B cell (primary cell): ENCODE data around the gene ATG16L1. TPM values are rescaled to one million over a fixed set of nuclear protein-coding genes. Genes with fewer than 3 reads are reported as not detected.

Source experiments
- ATAC-seq: fragments of 200-7000 bp; cut with Tn5 transposase; one replicate; pipeline ENCODE4 v1.10.0; 2021; ENCODE audit warnings: low read depth, mild to moderate bottlenecking, moderate number of reproducible peaks, moderate library complexity
- CTCF ChIA-PET: fragments of 350-600 bp; sonication (Branson Sonifier 250); formaldehyde crosslinking; loops from one replicate; lab custom pipeline; 2021; ENCODE audit warnings: antibody characterized with exemption, inconsistent platforms; lab: Charles Lee
- POLR2A ChIA-PET: fragments of 350-600 bp; sonication (Branson Sonifier 250); formaldehyde crosslinking; loops from one replicate; lab custom pipeline; 2021; ENCODE audit warnings: antibody characterized with exemption; lab: Charles Lee
- DNase-seq: peaks from one replicate; pipeline ENCODE4 v3.0.0; 2013
- H2AFZ ChIP-seq: 2 replicates; pipeline ENCODE4 v1.6.1; 2012; ENCODE audit warnings: mild to moderate bottlenecking, low read depth, low read length; ENCODE audit not compliant: insufficient read depth, poor library complexity, severe bottlenecking
- H3K27ac ChIP-seq, 2 donors: 1 replicate in 1 of 2; 2 replicates in 1 of 2; pipeline ENCODE4 v1.5.1; 2012 to 2013; ENCODE audit warnings: low read length in 2 of 2, mild to moderate bottlenecking in 2 of 2, moderate library complexity in 1 of 2
- H3K27me3 ChIP-seq, 4 experiments: fragments of 200-600 bp in 1 of 4; sonication (generic) in 1 of 4; replicated peaks in 1 of 4; 1 replicate in 2 of 4; 2 replicates in 2 of 4; pipeline versions ENCODE4 v1.6.1 to v1.7.0; 2013 to 2016; ENCODE audit warnings: low read length in 3 of 4, mild to moderate bottlenecking in 2 of 4, mixed read lengths in 1 of 4, moderate library complexity in 1 of 4; ENCODE audit not compliant: insufficient read depth in 4 of 4, control insufficient read depth in 3 of 4; ENCODE audit errors: control extremely low read depth in 1 of 4
- H3K36me3 ChIP-seq, 2 experiments: replicated peaks in 1 of 2; 1 replicate in 1 of 2; 2 replicates in 1 of 2; pipeline versions ENCODE4 v1.6.1 to v1.7.1; 2013; ENCODE audit warnings: low read length in 1 of 2; ENCODE audit not compliant: insufficient read depth in 2 of 2, control insufficient read depth in 1 of 2; ENCODE audit errors: control extremely low read depth in 1 of 2, extremely low read depth in 1 of 2
- H3K4me1 ChIP-seq, 2 donors: fragments of 200-600 bp in 1 of 2; sonication (generic) in 1 of 2; 1 replicate in 1 of 2; 2 replicates in 1 of 2; pipeline versions ENCODE4 v1.5.1 to v1.6.1; 2013 to 2017; ENCODE audit warnings: low read length in 2 of 2; ENCODE audit not compliant: control insufficient read depth in 2 of 2, insufficient read depth in 2 of 2
- H3K4me2 ChIP-seq: replicated peaks from 2 replicates; pipeline ENCODE3; 2012; ENCODE audit warnings: mild to moderate bottlenecking, low read depth, low read length; ENCODE audit not compliant: poor library complexity, severe bottlenecking
- H3K4me3 ChIP-seq, 5 experiments: fragments of 200-600 bp in 1 of 5; sonication (generic) in 1 of 5; 1 replicate in 3 of 5; 2 replicates in 2 of 5; pipeline versions ENCODE4 v1.5.1 to v1.7.0; 2011 to 2016; ENCODE audit warnings: low read length in 4 of 5, mild to moderate bottlenecking in 4 of 5, low read depth in 2 of 5, control low read depth in 1 of 5, moderate library complexity in 1 of 5; ENCODE audit not compliant: insufficient read depth in 1 of 5; ENCODE audit errors: control extremely low read depth in 1 of 5, extremely low read depth in 1 of 5
- H3K79me2 ChIP-seq: fragments of 200-600 bp; sonication (generic); one replicate; pipeline ENCODE4 v1.6.0; 2016; ENCODE audit warnings: low read length; ENCODE audit not compliant: control insufficient read depth, insufficient read depth
- H3K9ac ChIP-seq: fragments of 200-600 bp; sonication (generic); 2 replicates; pipeline ENCODE4 v1.6.1; 2017; ENCODE audit warnings: mild to moderate bottlenecking, low read length, moderate library complexity
- H3K9me3 ChIP-seq, 3 donors: one replicate each; pipeline versions ENCODE4 v1.6.1 to v1.7.1; 2013; ENCODE audit warnings: low read length in 2 of 3; ENCODE audit not compliant: control insufficient read depth in 2 of 3, insufficient read depth in 1 of 3; ENCODE audit errors: control extremely low read depth in 1 of 3
- H4K20me1 ChIP-seq: 2 replicates; pipeline ENCODE4 v1.6.0; 2012; ENCODE audit warnings: mild to moderate bottlenecking, low read length; ENCODE audit not compliant: insufficient read depth, control insufficient read depth, poor library complexity, severe bottlenecking
- H3K27ac Mint-ChIP-seq: one replicate; pipeline ENCODE4 v1.8.0; 2021; ENCODE audit warnings: mixed read lengths
- H3K27me3 Mint-ChIP-seq: one replicate; pipeline ENCODE4 v1.8.0; 2021; ENCODE audit warnings: mixed read lengths
- H3K4me1 Mint-ChIP-seq: one replicate; pipeline ENCODE4 v1.8.0; 2021; ENCODE audit warnings: mixed read lengths
- H3K4me3 Mint-ChIP-seq: one replicate; pipeline ENCODE4 v1.8.0; 2021; ENCODE audit warnings: mixed read lengths
- H3K9me3 Mint-ChIP-seq: one replicate; pipeline ENCODE4 v1.8.0; 2022; ENCODE audit warnings: mixed read lengths; ENCODE audit not compliant: insufficient read depth
- EZH2 ChIP-seq: IDR thresholded peaks from 2 replicates; pipeline ENCODE4 v1.6.1; 2012; ENCODE audit warnings: borderline replicate concordance, low read depth, mild to moderate bottlenecking, moderate library complexity, low read length; ENCODE audit not compliant: insufficient read depth, poor library complexity, severe bottlenecking
- WGBS: methylation state at CpG from one replicate; pipeline ENCODE4 v1.1.5; 2013; ENCODE audit warnings: missing lambda C conversion rate; ENCODE audit not compliant: insufficient coverage; 5-methylcytosine and 5-hydroxymethylcytosine counted together
- intact Hi-C: fragments of 100-400 bp; cut with micrococcal nuclease; formaldehyde crosslinking; loops from one replicate; pipeline ENCODE4 v1.10.0; 2022
- polyA plus RNA-seq: library from polyadenylated mRNA; depleted of rRNA; stranded (reverse); fragments of >200 nt; gene quantifications from 2 replicates; pipeline ENCODE4 v1.2.3, GENCODE V29; 2012
- total RNA-seq, 2 donors: library from RNA; stranded (reverse); fragments of 120-200 nt in 1 of 2; gene quantifications; 1 replicate in 1 of 2; 2 replicates in 1 of 2; pipeline versions ENCODE4 v1.2.3 to v1.2.4, GENCODE V29; 2013 to 2022
- TF ChIP-seq, protein P1 (sequence below): fragments of 200-600 bp; IDR thresholded peaks from one replicate; pipeline ENCODE4 v1.8.0; 2022; ENCODE audit warnings: antibody characterized with exemption, mild to moderate bottlenecking

ATG16L1 gene
- total and polyA plus RNA-seq, 2 donors (not counting 1 experiment from before 2014, with no cell fraction given) = 25.7 to 69.9 TPM

DNA sequence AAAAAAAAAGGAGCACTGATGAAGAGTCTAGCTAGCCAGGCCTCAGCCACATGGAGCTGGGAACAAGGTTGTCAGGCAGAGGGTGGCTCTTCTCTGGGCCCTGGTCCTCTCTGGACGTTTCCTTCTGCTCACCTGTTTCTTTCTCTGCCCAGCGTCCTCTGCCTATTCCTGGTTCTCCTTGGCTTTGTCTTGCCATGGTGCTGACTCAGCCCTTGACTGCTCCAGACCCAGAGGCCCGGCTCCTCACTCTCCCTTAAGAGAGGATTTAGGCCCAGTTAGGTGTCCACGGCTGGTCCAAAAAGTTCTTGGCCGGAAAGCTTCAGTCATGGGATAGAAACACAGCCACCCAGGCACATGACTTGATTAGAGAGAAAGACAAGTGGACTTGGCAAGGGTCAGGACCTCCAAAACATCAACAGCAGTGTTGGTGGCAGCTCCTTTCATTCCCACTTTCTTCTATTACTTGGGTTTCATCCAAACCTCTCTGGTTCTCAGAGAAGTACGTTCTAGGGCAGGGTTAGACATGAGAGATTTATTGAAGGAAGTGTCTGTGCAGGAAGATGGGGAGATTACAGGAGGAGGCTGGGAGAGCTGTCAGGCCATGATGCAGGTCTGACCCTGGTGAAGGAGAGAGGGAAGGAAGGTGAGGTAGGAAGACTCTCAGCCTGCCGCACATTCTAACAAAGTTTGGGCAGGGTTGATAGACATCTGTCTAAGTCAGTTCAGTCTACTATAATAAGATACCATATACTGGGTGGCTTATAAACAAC lies 14.5 kb upstream of the ATG16L1 start:
- no peak overlapping the region for H3K9ac ChIP-seq

More for the DNA sequence above, 14.5 kb upstream of the ATG16L1 start:
- Histone ChIP-seq H4K20me1 (no peaks in the 10 kb centered on the region), H3K36me3 (no peaks in the 10 kb centered on the region), H3K4me2 (no peak overlapping the region), H2AFZ (no peak overlapping the region), H3K4me1 (peaks cover 22 to 29% of the 10 kb centered on the region in 2 donors), H3K9me3 (peaks cover 0 to 4% (median 0%) of the 10 kb centered on the region in 3 donors), H3K27me3 (no peaks in the 10 kb centered on the region), H3K79me2 (peaks cover 6% of the 10 kb centered on the region), H3K27ac (no peak overlapping the region), H3K4me3 (no peak overlapping the region)
- no peak overlapping the region for H3K4me3 Mint-ChIP-seq
- peaks cover 20% of the 10 kb centered on the region for H3K4me1 Mint-ChIP-seq
- DNase-seq = no peak
- H3K27ac Mint-ChIP-seq = no peak overlapping the region
- ChIA-PET CTCF (interaction anchor here (0.6 to 1.8 kb wide), 3 partner anchors 14 to 383 kb away, joined by 3 to 7 read pairs (median 3); partner anchors contain the start of gene ATG16L1), POLR2A (interaction anchor here (0.6 to 0.7 kb wide), 2 partner anchors 18 to 61 kb away, joined by 3 to 6 read pairs; no protein-coding TSS in a partner anchor)
- H3K9me3 Mint-ChIP-seq = no peaks in the 10 kb centered on the region
- intact Hi-C loops = no loop called here
- 88% methylated on average over 6 of the region's 7 CpGs for WGBS
- no peak for ATAC-seq
- no peak for TF ChIP-seq EZH2
- TF ChIP-seq, protein P1, sequence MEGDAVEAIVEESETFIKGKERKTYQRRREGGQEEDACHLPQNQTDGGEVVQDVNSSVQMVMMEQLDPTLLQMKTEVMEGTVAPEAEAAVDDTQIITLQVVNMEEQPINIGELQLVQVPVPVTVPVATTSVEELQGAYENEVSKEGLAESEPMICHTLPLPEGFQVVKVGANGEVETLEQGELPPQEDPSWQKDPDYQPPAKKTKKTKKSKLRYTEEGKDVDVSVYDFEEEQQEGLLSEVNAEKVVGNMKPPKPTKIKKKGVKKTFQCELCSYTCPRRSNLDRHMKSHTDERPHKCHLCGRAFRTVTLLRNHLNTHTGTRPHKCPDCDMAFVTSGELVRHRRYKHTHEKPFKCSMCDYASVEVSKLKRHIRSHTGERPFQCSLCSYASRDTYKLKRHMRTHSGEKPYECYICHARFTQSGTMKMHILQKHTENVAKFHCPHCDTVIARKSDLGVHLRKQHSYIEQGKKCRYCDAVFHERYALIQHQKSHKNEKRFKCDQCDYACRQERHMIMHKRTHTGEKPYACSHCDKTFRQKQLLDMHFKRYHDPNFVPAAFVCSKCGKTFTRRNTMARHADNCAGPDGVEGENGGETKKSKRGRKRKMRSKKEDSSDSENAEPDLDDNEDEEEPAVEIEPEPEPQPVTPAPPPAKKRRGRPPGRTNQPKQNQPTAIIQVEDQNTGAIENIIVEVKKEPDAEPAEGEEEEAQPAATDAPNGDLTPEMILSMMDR = no peak
- H3K27me3 Mint-ChIP-seq = no peaks in the 10 kb centered on the region
